ENCODE measurements around the gene FMO5.
"Not testable (repeated sequence)": the region's sequence is repeated elsewhere in the genome, so short reads cannot be mapped to it uniquely, and the experiment has no call there.

FMO5 gene

GRCh38 chr1:147225193-147225730 lies at the start of gene FMO5:
Gene FMO5, minus strand, starts transcription at chr1:147225339. Its CDS starts 310 bp downstream, at chr1:147225029.
- peak; percentile 84 for DNase-seq (ENCODE audit: low spot score)

- DNase-seq (ENCODE audit: low spot score), result peak; percentile 85
Observed at GRCh38 chr1:147273409-147274336, 48.5 kb upstream of the FMO5 start.

GRCh38 chr1:147272042-147272441 lies 46.9 kb upstream of the FMO5 start:
- no peak for DNase-seq (ENCODE audit: low spot score)

- DNase-seq (ENCODE audit: low spot score), result no peak
Observed at GRCh38 chr1:147270721-147271120, 45.6 kb upstream of the FMO5 start.

GRCh38 chr1:147267711-147268110 lies 42.6 kb upstream of the FMO5 start:
- DNase-seq (ENCODE audit: low spot score), result no peak

- DNase-seq (ENCODE audit: low spot score), result no peak
Observed at GRCh38 chr1:147266381-147266780, 41.2 kb upstream of the FMO5 start.

- DNase-seq (ENCODE audit: low spot score), result peak; percentile 78
Observed at GRCh38 chr1:147264158-147264768, 39.1 kb upstream of the FMO5 start.

- no peak for DNase-seq (ENCODE audit: low spot score)
Observed at GRCh38 chr1:147260956-147261355, 35.8 kb upstream of the FMO5 start.

GRCh38 chr1:147252540-147252939 lies 27.4 kb upstream of the FMO5 start:
- no peak for DNase-seq (ENCODE audit: low spot score)

GRCh38 chr1:147247656-147248238 lies 22.6 kb upstream of the FMO5 start:
- no peak for DNase-seq (ENCODE audit: low spot score)

- DNase-seq (ENCODE audit: low spot score), result no peak
Observed at GRCh38 chr1:147246910-147247655, 21.9 kb upstream of the FMO5 start.

- DNase-seq (ENCODE audit: low spot score), result no peak
Observed at GRCh38 chr1:147246044-147246690, 21.0 kb upstream of the FMO5 start.

- no peak for DNase-seq (ENCODE audit: low spot score)
Observed at GRCh38 chr1:147245586-147246021, 20.5 kb upstream of the FMO5 start.

- no peak for DNase-seq (ENCODE audit: low spot score)
Observed at GRCh38 chr1:147245129-147245528, 20.0 kb upstream of the FMO5 start.

- DNase-seq (ENCODE audit: low spot score), result no peak
Observed at GRCh38 chr1:147243841-147244240, 18.7 kb upstream of the FMO5 start.

GRCh38 chr1:147243228-147243685 lies 18.1 kb upstream of the FMO5 start:
- DNase-seq (ENCODE audit: low spot score), result peak; percentile 45

GRCh38 chr1:147242449-147243227 lies 17.5 kb upstream of the FMO5 start, which contains the start of gene CHD1L:
Gene CHD1L, plus strand, starts transcription at chr1:147242684. Its CDS starts 20 bp downstream, at chr1:147242704.
- peak; percentile 97 for DNase-seq (ENCODE audit: low spot score)

- no peak for DNase-seq (ENCODE audit: low spot score)
Observed at GRCh38 chr1:147241934-147242448, 16.9 kb upstream of the FMO5 start.

GRCh38 chr1:147240131-147240721 lies 15.1 kb upstream of the FMO5 start:
- not testable (repeated sequence) for DNase-seq (ENCODE audit: low spot score)
